ENCODE data around the gene CCND1. TPM values are rescaled to one million over a fixed set of nuclear protein-coding genes. Genes with fewer than 3 reads are reported as not detected.

Gene CCND1
- total RNA-seq, 1 experiment from 2014 or later = 346 TPM

DNA sequence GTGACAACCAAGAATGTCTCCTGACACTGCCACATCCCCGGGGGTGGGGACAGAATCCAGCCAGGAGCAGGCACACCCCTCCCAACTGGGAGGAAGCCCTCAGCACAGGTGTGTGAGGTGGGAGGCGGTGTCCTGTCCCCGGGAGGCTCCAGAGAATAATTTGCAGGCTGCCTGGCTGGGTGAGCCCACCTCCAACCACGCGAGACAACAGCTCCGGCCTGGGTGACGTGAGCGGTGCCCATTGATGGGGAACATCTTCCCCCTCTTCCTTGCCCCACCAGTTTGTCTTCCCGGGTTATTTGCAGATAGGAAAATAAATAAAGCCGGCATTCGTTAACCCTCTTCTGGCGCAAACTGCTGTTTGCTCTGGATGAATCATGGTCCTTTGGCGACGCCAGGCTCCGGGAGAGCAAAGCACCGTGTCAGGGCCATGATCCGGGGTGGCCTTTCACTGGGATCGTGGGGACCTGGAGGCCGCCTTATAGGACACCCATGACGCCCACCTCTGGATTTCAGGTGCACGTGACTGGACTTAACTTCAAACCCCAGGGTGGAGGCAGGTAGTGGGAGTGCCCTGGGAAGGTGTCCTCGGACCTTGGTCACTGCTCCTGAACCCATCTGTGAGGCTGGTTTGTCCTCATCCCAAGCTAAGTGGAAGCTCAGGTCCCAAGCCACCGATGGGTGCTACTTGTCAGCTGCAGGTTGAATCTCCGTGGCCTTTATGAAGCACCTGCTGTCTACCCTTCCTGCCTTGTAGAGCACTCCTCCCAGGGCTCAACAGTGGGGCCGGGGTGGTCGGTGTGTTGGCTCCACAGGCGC is 13.9 kb downstream of the CCND1 start:
- DNase-seq = peak; percentile 81 to 87
- Histone ChIP-seq H3K9me3 (ENCODE audit: insufficient read depth, low read depth) (no peaks in the 10 kb centered on the region), H3K4me1 (replicated peaks; ENCODE audit: insufficient read depth) (peaks cover 18% of the 10 kb centered on the region), H3K9me2 (ENCODE audit: insufficient read depth) (no peaks in the 10 kb centered on the region), H3K4me3 (no peak overlapping the region), H3F3A (ENCODE audit: insufficient read depth, low read depth) (peaks cover 59% of the 10 kb centered on the region), H3K27me3 (ENCODE audit: insufficient read depth, low read depth) (no peaks in the 10 kb centered on the region), H3K4me2 (peak overlapping the region; percentile 16), H3K27ac (peak overlapping the region; percentile 2), H3K36me3 (ENCODE audit: low read depth) (peaks cover 28% of the 10 kb centered on the region), H3K79me2 (ENCODE audit: low read depth) (peaks cover 6% of the 10 kb centered on the region; the same call in 1 of the 2 replicates), H4K20me1 (ENCODE audit: insufficient read depth) (peaks cover 47% of the 10 kb centered on the region), H2AFZ (no peak overlapping the region)
- ChIA-PET POLR2A (ENCODE audit: unreplicated experiment) (no interaction called here), CTCF (interaction anchor here (1.5 kb wide), 1 partner anchor 11 kb away, joined by 3 read pairs; no protein-coding TSS in a partner anchor)
- intact Hi-C loops (cut with micrococcal nuclease; ENCODE audit: unreplicated experiment) = no loop called here
- no peak for TF ChIP-seq EZH2 (IDR thresholded peaks at IDR 0.05; ENCODE audit: low read depth)
- TF ChIP-seq, protein P1, sequence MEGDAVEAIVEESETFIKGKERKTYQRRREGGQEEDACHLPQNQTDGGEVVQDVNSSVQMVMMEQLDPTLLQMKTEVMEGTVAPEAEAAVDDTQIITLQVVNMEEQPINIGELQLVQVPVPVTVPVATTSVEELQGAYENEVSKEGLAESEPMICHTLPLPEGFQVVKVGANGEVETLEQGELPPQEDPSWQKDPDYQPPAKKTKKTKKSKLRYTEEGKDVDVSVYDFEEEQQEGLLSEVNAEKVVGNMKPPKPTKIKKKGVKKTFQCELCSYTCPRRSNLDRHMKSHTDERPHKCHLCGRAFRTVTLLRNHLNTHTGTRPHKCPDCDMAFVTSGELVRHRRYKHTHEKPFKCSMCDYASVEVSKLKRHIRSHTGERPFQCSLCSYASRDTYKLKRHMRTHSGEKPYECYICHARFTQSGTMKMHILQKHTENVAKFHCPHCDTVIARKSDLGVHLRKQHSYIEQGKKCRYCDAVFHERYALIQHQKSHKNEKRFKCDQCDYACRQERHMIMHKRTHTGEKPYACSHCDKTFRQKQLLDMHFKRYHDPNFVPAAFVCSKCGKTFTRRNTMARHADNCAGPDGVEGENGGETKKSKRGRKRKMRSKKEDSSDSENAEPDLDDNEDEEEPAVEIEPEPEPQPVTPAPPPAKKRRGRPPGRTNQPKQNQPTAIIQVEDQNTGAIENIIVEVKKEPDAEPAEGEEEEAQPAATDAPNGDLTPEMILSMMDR (conservative IDR thresholded peaks at IDR 0.05) = no peak; the same call in 1 of the 2 replicates
- TSS peak; percentile 18 for BruUV-seq (replicated peaks)

DNA sequence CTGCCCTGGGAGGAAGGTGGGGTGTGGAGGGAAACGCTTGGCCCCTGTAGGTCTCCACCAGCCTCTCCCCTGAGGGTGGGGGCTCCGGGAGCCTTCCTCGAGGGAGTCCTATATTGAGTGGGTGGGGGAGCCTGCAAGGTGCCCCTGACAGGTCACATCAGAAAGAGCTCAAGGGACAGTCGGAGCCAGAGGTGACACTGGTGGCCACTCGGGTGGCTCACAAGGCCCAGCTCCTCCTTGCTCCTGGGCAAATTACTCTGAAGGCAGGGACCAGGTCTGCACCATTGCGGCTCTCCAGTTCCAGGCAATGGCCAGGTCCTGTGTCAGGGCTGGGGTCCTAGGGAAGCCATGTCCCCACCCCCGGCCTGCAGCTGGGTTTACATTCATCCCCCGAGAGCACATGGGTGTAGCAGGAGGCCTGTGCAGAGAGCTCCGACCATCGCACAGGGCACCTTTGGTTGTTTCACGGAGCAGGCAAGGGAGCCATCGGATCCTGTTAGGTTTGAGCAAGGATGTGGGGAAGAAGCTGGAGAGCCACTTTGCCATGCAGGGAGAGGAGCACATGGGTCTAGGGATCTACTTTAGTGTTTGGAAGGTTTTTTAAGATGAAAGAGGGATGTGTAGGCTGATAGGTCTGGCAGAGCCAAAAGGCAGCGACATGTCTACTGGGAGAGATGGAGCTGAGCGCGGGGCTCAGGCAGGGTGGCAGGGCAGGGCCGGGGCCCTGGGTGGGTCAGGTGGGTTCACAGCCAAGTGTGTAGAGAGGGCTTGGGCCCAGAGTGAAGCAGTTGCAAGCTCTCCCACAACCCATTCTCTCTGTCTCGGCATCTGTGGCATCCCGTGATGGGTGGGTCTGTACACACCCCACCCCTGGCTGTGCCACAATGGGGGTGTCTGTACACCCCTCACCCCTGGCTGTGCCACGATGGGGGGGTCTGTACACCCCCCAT is 14.8 kb downstream of the CCND1 start:
- no peak for DNase-seq
- Histone ChIP-seq H3K4me3 (no peak overlapping the region), H3K36me3 (ENCODE audit: low read depth) (peaks cover 28% of the 10 kb centered on the region), H3K27me3 (ENCODE audit: insufficient read depth, low read depth) (no peaks in the 10 kb centered on the region), H3K79me2 (ENCODE audit: low read depth) (no peaks in the 10 kb centered on the region), H3K4me2 (peak overlapping the region; percentile 16; the same call in 1 of the 2 replicates), H2AFZ (no peak overlapping the region), H3F3A (ENCODE audit: insufficient read depth, low read depth) (peaks cover 51% of the 10 kb centered on the region), H4K20me1 (ENCODE audit: insufficient read depth) (peaks cover 40% of the 10 kb centered on the region), H3K9me2 (ENCODE audit: insufficient read depth) (no peaks in the 10 kb centered on the region), H3K9me3 (ENCODE audit: insufficient read depth, low read depth) (no peaks in the 10 kb centered on the region), H3K4me1 (replicated peaks; ENCODE audit: insufficient read depth) (peaks cover 18% of the 10 kb centered on the region), H3K27ac (peak overlapping the region; percentile 2)
- ChIA-PET CTCF (interaction anchor here (1.5 kb wide), 1 partner anchor 12 kb away, joined by 3 read pairs; no protein-coding TSS in a partner anchor), POLR2A (ENCODE audit: unreplicated experiment) (no interaction called here)
- no TSS peak for BruUV-seq (replicated peaks)
- intact Hi-C loops (cut with micrococcal nuclease; ENCODE audit: unreplicated experiment) = no loop called here
- TF ChIP-seq EZH2 (IDR thresholded peaks at IDR 0.05; ENCODE audit: low read depth) = no peak
- TF ChIP-seq, protein P1 (conservative IDR thresholded peaks at IDR 0.05) = no peak

Data from PC-9 (cell line).